K562 (cell line): ENCODE measurements around the gene SPRY4. TPM values are rescaled to one million over a fixed set of nuclear protein-coding genes. Genes with fewer than 3 reads are reported as not detected.

Experiments used
- ATF3 ChIP-seq, 2 experiments: fragments of 450-650 bp in 1 of 2; sonication (generic) in 1 of 2; formaldehyde crosslinking in 1 of 2; IDR thresholded peaks in 1 of 2; conservative IDR thresholded peaks in 1 of 2; 2 replicates each; pipeline versions ENCODE4 v1.6.1 to v1.8.1; 2016 to 2023; ENCODE audit warnings: mild to moderate bottlenecking in 2 of 2, moderate library complexity in 2 of 2, inconsistent platforms in 1 of 2, missing genetic modification reagents in 1 of 2
- EGR1 ChIP-seq: fragments of 450-650 bp; conservative IDR thresholded peaks from 2 replicates; pipeline ENCODE4 v1.6.1; 2017; ENCODE audit warnings: mild to moderate bottlenecking
- ELK1 ChIP-seq: sonication (generic); formaldehyde crosslinking; IDR thresholded peaks from 2 replicates; pipeline ENCODE4 v1.8.1; 2022; ENCODE audit warnings: missing genetic modification reagents
- ETV1 ChIP-seq: fragments of 450-650 bp; conservative IDR thresholded peaks from 2 replicates; pipeline ENCODE4 v1.6.1; 2016; ENCODE audit warnings: missing genetic modification characterization, control low read depth, low read depth, missing compliant biosample characterization
- FOXJ3 ChIP-seq: sonication (generic); formaldehyde crosslinking; IDR thresholded peaks from 2 replicates; pipeline ENCODE4 v1.4.0; 2020; ENCODE audit warnings: mild to moderate bottlenecking, missing genetic modification reagents
- HCFC1 ChIP-seq: IDR thresholded peaks from 2 replicates; pipeline ENCODE4 v1.6.1; 2012; ENCODE audit warnings: low read depth, low read length, improper control_type of control experiment
- NR3C1 ChIP-seq: sonication (generic); formaldehyde crosslinking; IDR thresholded peaks from 2 replicates; pipeline ENCODE4 v1.8.1; 2022; ENCODE audit warnings: missing genetic modification reagents
- RBM22 ChIP-seq: fragments of 200-400 bp; formaldehyde crosslinking; IDR thresholded peaks from 2 replicates; pipeline ENCODE4 v1.6.1; 2018; ENCODE audit warnings: low read length, low read depth; ENCODE audit not compliant: poor library complexity, severe bottlenecking
- RBM34 ChIP-seq: fragments of 200-400 bp; formaldehyde crosslinking; IDR thresholded peaks from 2 replicates; pipeline ENCODE4 v1.6.1; 2018; ENCODE audit warnings: low read length, borderline replicate concordance; ENCODE audit not compliant: insufficient read depth
- RREB1 ChIP-seq: fragments of 250-450 bp; sonication (Bioruptor Pico); IDR thresholded peaks from 2 replicates; pipeline ENCODE4 v1.4.0; 2020
- SREBF2 ChIP-seq: sonication (generic); formaldehyde crosslinking; IDR thresholded peaks from 2 replicates; pipeline ENCODE4 v1.4.0; 2020; ENCODE audit warnings: mild to moderate bottlenecking, missing genetic modification reagents
- TCF15 ChIP-seq: fragments of 250-450 bp; sonication (Bioruptor Pico); IDR thresholded peaks from 2 replicates; pipeline ENCODE4 v1.8.0; 2022; ENCODE audit warnings: moderate library complexity, mild to moderate bottlenecking, inconsistent platforms
- ZNF174 ChIP-seq: fragments of 250-450 bp; sonication (Bioruptor Pico); IDR thresholded peaks from 2 replicates; pipeline ENCODE4 v1.4.0; 2020; ENCODE audit warnings: mild to moderate bottlenecking
- ZNF79 ChIP-seq: fragments of 250-450 bp; sonication (Bioruptor Pico); IDR thresholded peaks from 2 replicates; pipeline ENCODE4 v1.4.0; 2020; ENCODE audit warnings: low read depth, mild to moderate bottlenecking, moderate library complexity
- polyA plus RNA-seq, 8 experiments: library from polyadenylated mRNA; depleted of rRNA in 4 of 8; stranded (reverse) in 5 of 8; unstranded in 3 of 8; fragments of >200 nt; fragmentation: Nextera tagmentation in 2 of 8; fragmentation: Illumina TruSeq in 1 of 8; extraction: Ambion mirVana in 2 of 8; extraction: Trizol in 1 of 8; gene quantifications; 2 replicates each; pipeline versions ENCODE4 v1.2.1 to v1.2.3, GENCODE V29; 2011 to 2014; ENCODE audit warnings: inconsistent platforms in 1 of 8, missing spikeins in 1 of 8
- total RNA-seq, 7 experiments: library from RNA; depleted of rRNA in 6 of 7; stranded (reverse); fragments of >200 nt in 6 of 7; fragmentation: Illumina TruSeq in 2 of 7; extraction: Trizol in 2 of 7; gene quantifications; 2 replicates each; pipeline versions ENCODE4 v1.2.1 to v1.2.3, GENCODE V29; 2011 to 2021; ENCODE audit warnings: low replicate concordance in 1 of 7
- TF ChIP-seq, protein P1 (sequence below): sonication (generic); formaldehyde crosslinking; IDR thresholded peaks from 2 replicates; pipeline ENCODE4 v1.8.0; 2022; ENCODE audit warnings: missing genetic modification reagents, mild to moderate bottlenecking, borderline replicate concordance
- TF ChIP-seq, protein P2 (sequence below): fragments of 200-800 bp; sonication (Bioruptor generic); IDR thresholded peaks from 2 replicates; pipeline ENCODE4 v1.6.1; 2017; ENCODE audit warnings: missing genetic modification characterization, missing compliant biosample characterization

Gene SPRY4
- total and polyA plus RNA-seq, 9 of the 15 experiments (the other 6 are each of a cell fraction or from before 2014, with no cell fraction given), result 2.6 to 24.2 (median 9.5) TPM

- TF ChIP-seq ATF3 (IDR thresholded peaks at IDR 0.05) (no peak), ATF3 (CRISPR knock-in tag; conservative IDR thresholded peaks at IDR 0.05) (no peak), ETV1 (tag) (peak; percentile 69), NR3C1 (no peak), EGR1 (peak; percentile 56; the same call in 1 of the 2 replicates), RBM22 (no peak), RREB1 (no peak), ZNF79 (CRISPR knock-in tag) (no peak), ZNF174 (CRISPR knock-in tag) (no peak), RBM34 (no peak), SREBF2 (no peak), ELK1 (CRISPR knock-in tag) (no peak), HCFC1 (no peak), FOXJ3 (CRISPR knock-in tag) (no peak), TCF15 (CRISPR knock-in tag) (no peak)
- TF ChIP-seq, protein P1, sequence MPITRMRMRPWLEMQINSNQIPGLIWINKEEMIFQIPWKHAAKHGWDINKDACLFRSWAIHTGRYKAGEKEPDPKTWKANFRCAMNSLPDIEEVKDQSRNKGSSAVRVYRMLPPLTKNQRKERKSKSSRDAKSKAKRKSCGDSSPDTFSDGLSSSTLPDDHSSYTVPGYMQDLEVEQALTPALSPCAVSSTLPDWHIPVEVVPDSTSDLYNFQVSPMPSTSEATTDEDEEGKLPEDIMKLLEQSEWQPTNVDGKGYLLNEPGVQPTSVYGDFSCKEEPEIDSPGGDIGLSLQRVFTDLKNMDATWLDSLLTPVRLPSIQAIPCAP (CRISPR knock-in tag), result no peak
- TF ChIP-seq, protein P2, sequence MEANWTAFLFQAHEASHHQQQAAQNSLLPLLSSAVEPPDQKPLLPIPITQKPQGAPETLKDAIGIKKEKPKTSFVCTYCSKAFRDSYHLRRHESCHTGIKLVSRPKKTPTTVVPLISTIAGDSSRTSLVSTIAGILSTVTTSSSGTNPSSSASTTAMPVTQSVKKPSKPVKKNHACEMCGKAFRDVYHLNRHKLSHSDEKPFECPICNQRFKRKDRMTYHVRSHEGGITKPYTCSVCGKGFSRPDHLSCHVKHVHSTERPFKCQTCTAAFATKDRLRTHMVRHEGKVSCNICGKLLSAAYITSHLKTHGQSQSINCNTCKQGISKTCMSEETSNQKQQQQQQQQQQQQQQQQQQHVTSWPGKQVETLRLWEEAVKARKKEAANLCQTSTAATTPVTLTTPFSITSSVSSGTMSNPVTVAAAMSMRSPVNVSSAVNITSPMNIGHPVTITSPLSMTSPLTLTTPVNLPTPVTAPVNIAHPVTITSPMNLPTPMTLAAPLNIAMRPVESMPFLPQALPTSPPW (CRISPR knock-in tag), result peak; percentile 62
These were observed 34.1 kb downstream of the SPRY4 start (continued) for GRCh38 chr5:142290577-142291299.
